ENCODE measurements around the gene FAM162A. TPM values are rescaled to one million over a fixed set of nuclear protein-coding genes. Genes with fewer than 3 reads are reported as not detected.

The FAM162A gene, protein sequence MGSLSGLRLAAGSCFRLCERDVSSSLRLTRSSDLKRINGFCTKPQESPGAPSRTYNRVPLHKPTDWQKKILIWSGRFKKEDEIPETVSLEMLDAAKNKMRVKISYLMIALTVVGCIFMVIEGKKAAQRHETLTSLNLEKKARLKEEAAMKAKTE
- total RNA-seq, result 10 to 100 TPM; 32.7 to 46.5 (median 43.7) TPM

DNA sequence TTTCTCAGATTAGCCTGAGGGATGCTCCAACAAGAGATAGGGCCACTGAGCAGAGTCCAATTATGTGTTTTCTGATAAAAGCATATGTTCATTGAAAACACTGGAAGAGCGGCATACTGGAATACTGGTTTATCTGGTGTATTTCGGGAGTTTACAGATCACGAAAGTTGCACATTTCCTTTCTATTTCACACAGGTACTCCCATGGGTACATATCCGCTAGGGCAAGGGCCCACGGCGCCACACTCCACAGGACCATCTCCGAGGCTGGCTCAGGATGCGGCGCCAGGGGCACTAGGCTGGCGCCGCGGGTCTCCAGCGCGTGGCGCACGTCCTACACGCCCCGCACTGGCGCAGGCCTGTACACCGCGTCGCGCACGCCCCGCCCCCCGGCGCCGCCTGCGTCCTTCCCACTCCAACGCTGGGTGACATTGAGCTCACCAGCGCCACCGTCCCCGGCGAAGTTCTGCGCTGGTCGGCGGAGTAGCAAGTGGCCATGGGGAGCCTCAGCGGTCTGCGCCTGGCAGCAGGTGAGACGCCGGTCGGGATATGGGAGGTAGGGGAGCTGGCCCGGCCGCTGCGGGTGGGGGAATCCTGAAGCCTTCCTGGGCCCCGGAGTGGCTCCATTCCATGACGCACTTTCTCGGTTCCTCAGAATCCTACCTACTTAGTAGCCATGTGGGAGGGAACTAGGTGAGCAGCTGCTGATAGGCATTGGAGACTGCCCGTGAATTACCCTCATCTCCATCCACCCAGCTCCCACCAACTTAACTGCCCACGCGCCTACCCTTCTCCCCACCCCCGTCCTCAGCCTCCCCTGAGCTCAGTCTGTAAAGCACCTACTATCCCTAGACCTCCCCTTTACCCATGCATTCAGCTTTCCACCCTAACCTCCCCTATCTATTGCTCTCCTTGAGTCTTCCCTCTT is at the start of gene FAM162A:
Gene FAM162A, plus strand, starts transcription at position 412 of the 927 bp plus-strand sequence. Its CDS starts 84 bp downstream, at position 496.
- H3K4me1 ChIP-seq, result peaks cover 3 to 47% (median 10%) of the 10 kb centered on the region in 3 donors

DNA sequence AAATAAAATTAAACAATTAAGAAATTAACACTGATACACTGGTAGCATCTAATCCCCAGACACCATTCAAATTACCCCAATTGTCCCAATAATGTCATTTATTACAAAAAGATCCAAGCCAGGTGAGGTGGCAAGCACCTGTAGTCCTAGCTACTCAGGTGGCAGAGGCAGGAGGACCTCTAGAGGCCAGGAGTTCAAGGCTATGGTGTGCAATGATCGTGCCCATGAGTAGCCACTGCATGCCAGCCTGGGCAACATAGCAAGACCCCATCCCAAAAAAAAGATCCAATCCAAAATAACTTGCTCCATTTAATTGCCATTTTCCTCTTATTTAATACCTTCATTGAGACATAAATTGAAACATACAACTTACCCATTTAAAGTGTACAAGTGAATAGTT is 41.2 kb upstream of the FAM162A start:
- WGBS, 2 donors (ENCODE audit: low coverage in 1 of 2), result 60 to 67% methylated on average over 1 of the region's 1 CpG
- no peak for ATAC-seq
- no peak overlapping the region for H3K27ac ChIP-seq
- H3K36me3 ChIP-seq, result no peaks in the 10 kb centered on the region
- H3K9me3 ChIP-seq, result no peaks in the 10 kb centered on the region
- no peaks in the 10 kb centered on the region for H3K27me3 ChIP-seq
- TF ChIP-seq EP300 (IDR thresholded peaks at IDR 0.05), result no peak
- TF ChIP-seq, protein P1, sequence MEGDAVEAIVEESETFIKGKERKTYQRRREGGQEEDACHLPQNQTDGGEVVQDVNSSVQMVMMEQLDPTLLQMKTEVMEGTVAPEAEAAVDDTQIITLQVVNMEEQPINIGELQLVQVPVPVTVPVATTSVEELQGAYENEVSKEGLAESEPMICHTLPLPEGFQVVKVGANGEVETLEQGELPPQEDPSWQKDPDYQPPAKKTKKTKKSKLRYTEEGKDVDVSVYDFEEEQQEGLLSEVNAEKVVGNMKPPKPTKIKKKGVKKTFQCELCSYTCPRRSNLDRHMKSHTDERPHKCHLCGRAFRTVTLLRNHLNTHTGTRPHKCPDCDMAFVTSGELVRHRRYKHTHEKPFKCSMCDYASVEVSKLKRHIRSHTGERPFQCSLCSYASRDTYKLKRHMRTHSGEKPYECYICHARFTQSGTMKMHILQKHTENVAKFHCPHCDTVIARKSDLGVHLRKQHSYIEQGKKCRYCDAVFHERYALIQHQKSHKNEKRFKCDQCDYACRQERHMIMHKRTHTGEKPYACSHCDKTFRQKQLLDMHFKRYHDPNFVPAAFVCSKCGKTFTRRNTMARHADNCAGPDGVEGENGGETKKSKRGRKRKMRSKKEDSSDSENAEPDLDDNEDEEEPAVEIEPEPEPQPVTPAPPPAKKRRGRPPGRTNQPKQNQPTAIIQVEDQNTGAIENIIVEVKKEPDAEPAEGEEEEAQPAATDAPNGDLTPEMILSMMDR (IDR thresholded peaks at IDR 0.05), result no peak
- no peak for TF ChIP-seq POLR2A (IDR thresholded peaks at IDR 0.05)
- no peak for TF ChIP-seq POLR2AphosphoS5 (IDR thresholded peaks at IDR 0.05)
- no peaks in the 10 kb centered on the region for H3K4me1 ChIP-seq
- no peak overlapping the region for H3K4me3 ChIP-seq

More for the DNA sequence above, at the start of gene FAM162A:
- Histone ChIP-seq H3K27ac (peak within 1 kb of the TSS; percentile 87 to 94 (median 92)), H3K4me3 (peak within 1 kb of the TSS; percentile 79 to 98), H3K9me3 (no peaks in the 10 kb centered on the region), H3K27me3 (no peaks in the 10 kb centered on the region), H3K36me3 (peaks cover 0 to 5% of the 10 kb centered on the region in 2 donors)
- ATAC-seq, result peak; percentile 97
- WGBS, 2 donors (ENCODE audit: low coverage in 1 of 2), result 0 to 1% methylated on average over 7 to 10 of the region's 52 CpGs
- TF ChIP-seq, protein P1 (IDR thresholded peaks at IDR 0.05), result peak in 3 of 4 experiments; percentile 58 to 78 (median 59)
- TF ChIP-seq EP300 (IDR thresholded peaks at IDR 0.05), result no peak
- TF ChIP-seq POLR2AphosphoS5 (IDR thresholded peaks at IDR 0.05), result peak; percentile 91
- peak; percentile 87 to 89 for TF ChIP-seq POLR2A (IDR thresholded peaks at IDR 0.05)

DNA sequence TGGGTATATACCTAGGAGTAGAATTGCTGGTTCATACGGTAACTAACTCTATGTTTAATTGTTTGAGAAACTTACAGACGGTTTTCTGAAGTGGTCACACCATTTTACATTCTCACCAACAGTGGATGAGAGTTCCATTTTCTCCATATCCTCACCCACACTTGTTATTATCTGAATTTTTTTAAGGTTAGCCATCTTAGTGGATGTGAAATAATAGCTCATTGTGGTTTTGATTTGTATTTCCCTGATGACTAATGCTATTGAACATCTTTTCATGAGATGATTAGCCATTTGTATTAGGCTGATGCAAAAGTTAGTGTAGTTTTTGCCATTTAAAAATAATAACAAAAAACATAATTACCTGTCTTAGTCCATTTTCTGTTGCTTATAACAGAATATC is 40.3 kb upstream of the FAM162A start:
- WGBS, 2 donors (ENCODE audit: low coverage in 1 of 2), result 72 to 76% methylated on average over 2 of the region's 2 CpGs
- no peaks in the 10 kb centered on the region for H3K27me3 ChIP-seq
- no peak for ATAC-seq
- no peak for TF ChIP-seq POLR2A (IDR thresholded peaks at IDR 0.05)
- no peak for TF ChIP-seq POLR2AphosphoS5 (IDR thresholded peaks at IDR 0.05)
- TF ChIP-seq, protein P1 (IDR thresholded peaks at IDR 0.05), result no peak
- no peak for TF ChIP-seq EP300 (IDR thresholded peaks at IDR 0.05)
- no peak overlapping the region for H3K4me3 ChIP-seq
- H3K4me1 ChIP-seq, result no peaks in the 10 kb centered on the region
- H3K9me3 ChIP-seq, result no peaks in the 10 kb centered on the region
- H3K36me3 ChIP-seq, result no peaks in the 10 kb centered on the region
- H3K27ac ChIP-seq, result no peak overlapping the region

DNA sequence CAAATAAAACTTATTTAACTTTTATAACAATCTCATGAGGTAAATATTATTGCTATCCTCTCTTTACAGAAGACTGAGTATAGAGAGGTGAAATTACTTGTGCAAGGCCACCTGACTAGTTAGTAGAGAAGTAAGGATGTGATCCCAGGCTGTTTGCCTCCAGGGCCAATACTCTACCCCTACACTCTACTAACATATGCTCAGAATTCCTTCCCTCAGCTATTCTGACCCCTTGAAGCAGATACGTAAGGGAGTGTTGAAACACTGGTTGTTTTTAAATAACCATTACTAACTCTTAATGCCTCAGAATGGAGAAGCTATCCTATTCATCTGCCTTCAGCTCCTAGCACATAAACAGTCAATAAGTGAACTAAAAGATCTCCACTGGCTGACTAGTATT is 34.8 kb upstream of the FAM162A start:
- WGBS, 2 donors (ENCODE audit: low coverage in 1 of 2), result 57 to 71% methylated on average over 1 of the region's 1 CpG
- no peak overlapping the region for H3K27ac ChIP-seq
- H3K9me3 ChIP-seq, result no peaks in the 10 kb centered on the region
- H3K4me3 ChIP-seq, result no peak overlapping the region
- no peaks in the 10 kb centered on the region for H3K27me3 ChIP-seq
- no peaks in the 10 kb centered on the region for H3K36me3 ChIP-seq
- no peak for ATAC-seq
- TF ChIP-seq EP300 (IDR thresholded peaks at IDR 0.05) (no peak), POLR2AphosphoS5 (IDR thresholded peaks at IDR 0.05) (no peak), POLR2A (IDR thresholded peaks at IDR 0.05) (no peak)
- TF ChIP-seq, protein P1 (IDR thresholded peaks at IDR 0.05), result no peak
- no peaks in the 10 kb centered on the region for H3K4me1 ChIP-seq

All from gastroesophageal sphincter (tissue), 4 donors.